Activated CD8-positive, alpha-beta T cell treated with anti-CD3 and anti-CD28 coated beads for 36 hours (primary cell): ENCODE data around the gene RAB8A. TPM values are rescaled to one million over a fixed set of nuclear protein-coding genes. Genes with fewer than 3 reads are reported as not detected.

Experiments
- ATAC-seq: fragments of 200-7000 bp; cut with Tn5 transposase; one replicate; pipeline ENCODE4 v1.10.0; 2021; ENCODE audit warnings: mild to moderate bottlenecking, moderate library complexity
- CTCF ChIA-PET: fragments of 350-600 bp; sonication (Branson Sonifier 250); formaldehyde crosslinking; loops from one replicate; lab custom pipeline; 2021; ENCODE audit warnings: antibody characterized with exemption; lab: Charles Lee
- POLR2A ChIA-PET: fragments of 350-600 bp; sonication (Branson Sonifier 250); formaldehyde crosslinking; loops from one replicate; lab custom pipeline; 2021; ENCODE audit warnings: antibody characterized with exemption; lab: Charles Lee
- DNase-seq: peaks from one replicate; pipeline ENCODE4 v3.0.0-alpha.2; 2020
- H3K27ac Mint-ChIP-seq: one replicate; pipeline ENCODE4 v1.8.0; 2021; ENCODE audit warnings: mild to moderate bottlenecking, mixed read lengths
- H3K27me3 Mint-ChIP-seq: one replicate; pipeline ENCODE4 v1.8.0; 2021; ENCODE audit warnings: mixed read lengths
- H3K36me3 Mint-ChIP-seq: one replicate; pipeline ENCODE4 v1.8.0; 2021; ENCODE audit warnings: low read depth, mixed read lengths
- H3K4me1 Mint-ChIP-seq: one replicate; pipeline ENCODE4 v1.8.0; 2021; ENCODE audit warnings: low read depth, mixed read lengths
- H3K4me3 Mint-ChIP-seq: one replicate; pipeline ENCODE4 v1.8.0; 2021; ENCODE audit warnings: mild to moderate bottlenecking, moderate library complexity, mixed read lengths
- H3K9me3 Mint-ChIP-seq: one replicate; pipeline ENCODE4 v1.8.0; 2021; ENCODE audit warnings: mixed read lengths
- CTCF ChIP-seq: fragments of 200-600 bp; IDR thresholded peaks from one replicate; pipeline ENCODE4 v1.8.0; 2022; ENCODE audit warnings: antibody characterized with exemption, mild to moderate bottlenecking
- intact Hi-C: fragments of 100-400 bp; cut with micrococcal nuclease; formaldehyde crosslinking; loops from one replicate; pipeline ENCODE4 v1.10.0; 2022
- total RNA-seq, 2 experiments: library from RNA; stranded (reverse); gene quantifications; one replicate each; pipeline ENCODE4 v1.2.3, GENCODE V29; 2021

The RAB8A gene
- total RNA-seq, 2 experiments from 2014 or later: 123 to 128 TPM

GRCh38 chr19:16074488-16075365 lies 37.0 kb upstream of the RAB8A start:
- Mint-ChIP-seq H3K27ac (peak overlapping the region; percentile 86), H3K9me3 (no peaks in the 10 kb centered on the region), H3K36me3 (peaks cover 16% of the 10 kb centered on the region), H3K4me1 (peaks cover 49% of the 10 kb centered on the region), H3K4me3 (peak overlapping the region; percentile 78), H3K27me3 (no peaks in the 10 kb centered on the region)
- POLR2A ChIA-PET: interaction anchor here (0.7 to 9.0 kb wide), 6 partner anchors 12 to 1553 kb away, joined by 3 to 53 read pairs (median 20); partner anchors contain the start of genes HSH2D and RAB8A
- intact Hi-C loops: loop anchor here (5.0 to 10.0 kb wide), 2 partner anchors 38 to 260 kb away; partner anchors contain the start of gene RAB8A
- CTCF ChIA-PET: interaction anchor here (1.6 to 10.6 kb wide), 5 partner anchors 11 to 37 kb away, joined by 6 to 90 read pairs (median 12); partner anchors contain the start of gene RAB8A
- no peak for TF ChIP-seq CTCF
- ATAC-seq (no peak), DNase-seq (no peak)

- peak overlapping the region; percentile 86 for H3K27ac Mint-ChIP-seq
- ATAC-seq: no peak
Measured at GRCh38 chr19:16075430-16076153, 36.1 kb upstream of the RAB8A start.

GRCh38 chr19:16076154-16076957 lies 35.3 kb upstream of the RAB8A start, which contains the start of gene TPM4:
Gene TPM4, plus strand, starts transcription at chr19:16076495. Its CDS starts 71 bp downstream, at chr19:16076566.
- CTCF ChIA-PET: interaction anchor here (2.2 to 10.6 kb wide), 3 partner anchors 10 to 35 kb away, joined by 12 to 90 read pairs (median 31); partner anchors contain the start of gene RAB8A
- peak within 1 kb of the TSS; percentile 100 for H3K27ac Mint-ChIP-seq
- ATAC-seq: peak; percentile 53

More at GRCh38 chr19:16075430-16076153, 36.1 kb upstream of the RAB8A start:
- intact Hi-C loops: loop anchor here (5.0 to 10.0 kb wide), 2 partner anchors 37 to 259 kb away; partner anchors contain the start of gene RAB8A
- no peak for TF ChIP-seq CTCF
- H3K36me3 Mint-ChIP-seq: peaks cover 23% of the 10 kb centered on the region
- CTCF ChIA-PET: interaction anchor here (2.2 to 10.6 kb wide), 3 partner anchors 10 to 36 kb away, joined by 12 to 90 read pairs (median 31); partner anchors contain the start of gene RAB8A
- no peaks in the 10 kb centered on the region for H3K9me3 Mint-ChIP-seq
- H3K4me1 Mint-ChIP-seq: peaks cover 57% of the 10 kb centered on the region
- POLR2A ChIA-PET: interaction anchor here (0.7 to 9.0 kb wide), 8 partner anchors 11 to 1554 kb away, joined by 3 to 53 read pairs (median 14); partner anchors contain the start of genes HSH2D and RAB8A
- no peaks in the 10 kb centered on the region for H3K27me3 Mint-ChIP-seq
- peak overlapping the region; percentile 78 for H3K4me3 Mint-ChIP-seq
- DNase-seq: peak; percentile 31

More at GRCh38 chr19:16076154-16076957, 35.3 kb upstream of the RAB8A start, which contains the start of gene TPM4:
- peaks cover 29% of the 10 kb centered on the region for H3K36me3 Mint-ChIP-seq
- DNase-seq: peak; percentile 93
- intact Hi-C loops: loop anchor here (5.0 to 10.0 kb wide), 2 partner anchors 36 to 258 kb away; partner anchors contain the start of gene RAB8A
- H3K4me1 Mint-ChIP-seq: peaks cover 59% of the 10 kb centered on the region
- peak within 1 kb of the TSS; percentile 78 for H3K4me3 Mint-ChIP-seq
- POLR2A ChIA-PET: interaction anchor here (0.8 to 9.0 kb wide), 10 partner anchors 11 to 252 kb away, joined by 3 to 53 read pairs (median 7); partner anchors contain the start of genes HSH2D and RAB8A
- no peaks in the 10 kb centered on the region for H3K9me3 Mint-ChIP-seq
- no peaks in the 10 kb centered on the region for H3K27me3 Mint-ChIP-seq
- TF ChIP-seq CTCF: no peak
